ENCODE data around the gene LUZP2. TPM values are rescaled to one million over a fixed set of nuclear protein-coding genes. Genes with fewer than 3 reads are reported as not detected.

LUZP2 gene
- polyA plus RNA-seq, 1 of the 3 experiments (the other 2 are of a cell fraction), result 0.03 TPM

DNA sequence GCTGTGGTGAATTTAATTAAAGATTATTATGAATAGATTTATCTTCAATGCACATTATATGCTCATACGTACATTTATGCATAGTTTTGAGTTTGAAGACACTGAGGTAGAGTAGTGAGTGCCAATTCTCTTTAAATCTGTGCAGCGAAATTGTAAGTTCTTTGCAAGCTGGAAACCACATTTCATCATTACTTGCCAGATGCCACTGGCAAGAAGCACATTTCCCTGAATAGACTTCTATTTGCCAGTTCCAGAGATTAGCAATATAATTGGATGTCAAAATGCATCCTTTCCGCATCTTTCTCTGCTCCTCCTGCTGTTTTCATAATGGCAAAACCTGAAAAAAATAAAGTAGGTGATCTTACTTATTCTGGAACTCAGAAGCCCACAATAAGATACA lies 448.0 kb downstream of the LUZP2 start:
- Histone ChIP-seq H3F3A (replicated peaks; ENCODE audit: insufficient read depth) (no peaks in the 10 kb centered on the region), H3K4me2 (no peak overlapping the region), H3K9me2 (no peaks in the 10 kb centered on the region; the same call in 1 of the 2 replicates), H3K36me3 (replicated peaks in 1 of 2; ENCODE audit: control insufficient read depth in 1 of 2, insufficient read depth in 2 of 2, low read length in 1 of 2) (no peaks in the 10 kb centered on the region), H3K4me3 (ENCODE audit: low read depth in 2 of 2, low read length in 1 of 2) (no peak overlapping the region), H3K27ac (ENCODE audit: low read depth in 2 of 2, low read length in 1 of 2) (no peak overlapping the region), H3K9me3 (no peaks in the 10 kb centered on the region), H3K27me3 (ENCODE audit: insufficient read depth) (no peaks in the 10 kb centered on the region), H4K20me1 (ENCODE audit: insufficient read depth) (no peaks in the 10 kb centered on the region), H2AFZ (ENCODE audit: low read depth) (no peak overlapping the region), H3K79me2 (ENCODE audit: insufficient read depth) (no peaks in the 10 kb centered on the region), H3K4me1 (ENCODE audit: control insufficient read depth in 1 of 2, insufficient read depth in 2 of 2, low read depth in 1 of 2, low read length in 1 of 2) (no peaks in the 10 kb centered on the region), H3K9ac (no peak overlapping the region)
- TF ChIP-seq ZBTB33 (IDR thresholded peaks at IDR 0.05; ENCODE audit: borderline replicate concordance, low read depth) (no peak), ELF1 (IDR thresholded peaks at IDR 0.05) (no peak), MAX (IDR thresholded peaks at IDR 0.05; ENCODE audit: low read depth) (no peak), FOXM1 (IDR thresholded peaks at IDR 0.05; ENCODE audit: low read depth) (no peak), CTCF (IDR thresholded peaks at IDR 0.05) (no peak), SMC3 (IDR thresholded peaks at IDR 0.05; ENCODE audit: low read depth, low read length) (no peak), PBX3 (IDR thresholded peaks at IDR 0.05) (no peak), GATA2 (CRISPR knock-in tag; IDR thresholded peaks at IDR 0.05) (no peak), JUND (IDR thresholded peaks at IDR 0.05) (no peak), SIN3A (IDR thresholded peaks at IDR 0.05; ENCODE audit: borderline replicate concordance, low read depth, low read length) (no peak), NRF1 (IDR thresholded peaks at IDR 0.05; ENCODE audit: low read depth, low read length) (no peak), RCOR1 (IDR thresholded peaks at IDR 0.05; ENCODE audit: low read length) (no peak), MXI1 (IDR thresholded peaks at IDR 0.05; ENCODE audit: low read depth, low read length) (no peak), YY1 (IDR thresholded peaks at IDR 0.05; ENCODE audit: low read depth) (no peak), RAD21 (IDR thresholded peaks at IDR 0.05; ENCODE audit: low read length) (no peak), EP300 (IDR thresholded peaks at IDR 0.05; ENCODE audit: borderline replicate concordance in 1 of 2, low read depth in 1 of 2, low read length in 1 of 2) (no peak), CHD2 (IDR thresholded peaks at IDR 0.05; ENCODE audit: low read length, partially characterized antibody) (no peak), USF1 (IDR thresholded peaks at IDR 0.05; ENCODE audit: borderline replicate concordance, low read depth) (no peak)
- TF ChIP-seq, protein P1, sequence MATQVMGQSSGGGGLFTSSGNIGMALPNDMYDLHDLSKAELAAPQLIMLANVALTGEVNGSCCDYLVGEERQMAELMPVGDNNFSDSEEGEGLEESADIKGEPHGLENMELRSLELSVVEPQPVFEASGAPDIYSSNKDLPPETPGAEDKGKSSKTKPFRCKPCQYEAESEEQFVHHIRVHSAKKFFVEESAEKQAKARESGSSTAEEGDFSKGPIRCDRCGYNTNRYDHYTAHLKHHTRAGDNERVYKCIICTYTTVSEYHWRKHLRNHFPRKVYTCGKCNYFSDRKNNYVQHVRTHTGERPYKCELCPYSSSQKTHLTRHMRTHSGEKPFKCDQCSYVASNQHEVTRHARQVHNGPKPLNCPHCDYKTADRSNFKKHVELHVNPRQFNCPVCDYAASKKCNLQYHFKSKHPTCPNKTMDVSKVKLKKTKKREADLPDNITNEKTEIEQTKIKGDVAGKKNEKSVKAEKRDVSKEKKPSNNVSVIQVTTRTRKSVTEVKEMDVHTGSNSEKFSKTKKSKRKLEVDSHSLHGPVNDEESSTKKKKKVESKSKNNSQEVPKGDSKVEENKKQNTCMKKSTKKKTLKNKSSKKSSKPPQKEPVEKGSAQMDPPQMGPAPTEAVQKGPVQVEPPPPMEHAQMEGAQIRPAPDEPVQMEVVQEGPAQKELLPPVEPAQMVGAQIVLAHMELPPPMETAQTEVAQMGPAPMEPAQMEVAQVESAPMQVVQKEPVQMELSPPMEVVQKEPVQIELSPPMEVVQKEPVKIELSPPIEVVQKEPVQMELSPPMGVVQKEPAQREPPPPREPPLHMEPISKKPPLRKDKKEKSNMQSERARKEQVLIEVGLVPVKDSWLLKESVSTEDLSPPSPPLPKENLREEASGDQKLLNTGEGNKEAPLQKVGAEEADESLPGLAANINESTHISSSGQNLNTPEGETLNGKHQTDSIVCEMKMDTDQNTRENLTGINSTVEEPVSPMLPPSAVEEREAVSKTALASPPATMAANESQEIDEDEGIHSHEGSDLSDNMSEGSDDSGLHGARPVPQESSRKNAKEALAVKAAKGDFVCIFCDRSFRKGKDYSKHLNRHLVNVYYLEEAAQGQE (IDR thresholded peaks at IDR 0.05; ENCODE audit: low read depth, low read length), result no peak
- TF ChIP-seq, protein P2, sequence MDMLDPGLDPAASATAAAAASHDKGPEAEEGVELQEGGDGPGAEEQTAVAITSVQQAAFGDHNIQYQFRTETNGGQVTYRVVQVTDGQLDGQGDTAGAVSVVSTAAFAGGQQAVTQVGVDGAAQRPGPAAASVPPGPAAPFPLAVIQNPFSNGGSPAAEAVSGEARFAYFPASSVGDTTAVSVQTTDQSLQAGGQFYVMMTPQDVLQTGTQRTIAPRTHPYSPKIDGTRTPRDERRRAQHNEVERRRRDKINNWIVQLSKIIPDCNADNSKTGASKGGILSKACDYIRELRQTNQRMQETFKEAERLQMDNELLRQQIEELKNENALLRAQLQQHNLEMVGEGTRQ (IDR thresholded peaks at IDR 0.05; ENCODE audit: borderline replicate concordance, low read depth, low read length), result no peak
- POLR2A ChIA-PET, result no interaction called here
- CTCF ChIA-PET, result interaction anchor here (0.6 to 1.2 kb wide), 2 partner anchors 15 to 290 kb away, joined by 3 to 4 read pairs; no protein-coding TSS in a partner anchor
- 39% methylated on average over 3 of the region's 3 CpGs for WGBS (ENCODE audit: low lambda C conversion rate)
- DNase-seq, result no peak

All from SK-N-SH (cell line).